HL-60 (cell line): Measurements from ENCODE around the gene NFIX.

Experiments
- POLR2AphosphoS5 ChIP-seq: IDR thresholded peaks from 2 replicates; pipeline ENCODE4 v1.6.1; 2012; ENCODE audit warnings: low read depth
- TF ChIP-seq, protein P1 (sequence below): IDR thresholded peaks from one replicate; pipeline ENCODE4 v1.5.1; 2011; ENCODE audit warnings: low read length, control low read depth, inconsistent platforms; ENCODE audit not compliant: insufficient read depth

- TF ChIP-seq, protein P1, sequence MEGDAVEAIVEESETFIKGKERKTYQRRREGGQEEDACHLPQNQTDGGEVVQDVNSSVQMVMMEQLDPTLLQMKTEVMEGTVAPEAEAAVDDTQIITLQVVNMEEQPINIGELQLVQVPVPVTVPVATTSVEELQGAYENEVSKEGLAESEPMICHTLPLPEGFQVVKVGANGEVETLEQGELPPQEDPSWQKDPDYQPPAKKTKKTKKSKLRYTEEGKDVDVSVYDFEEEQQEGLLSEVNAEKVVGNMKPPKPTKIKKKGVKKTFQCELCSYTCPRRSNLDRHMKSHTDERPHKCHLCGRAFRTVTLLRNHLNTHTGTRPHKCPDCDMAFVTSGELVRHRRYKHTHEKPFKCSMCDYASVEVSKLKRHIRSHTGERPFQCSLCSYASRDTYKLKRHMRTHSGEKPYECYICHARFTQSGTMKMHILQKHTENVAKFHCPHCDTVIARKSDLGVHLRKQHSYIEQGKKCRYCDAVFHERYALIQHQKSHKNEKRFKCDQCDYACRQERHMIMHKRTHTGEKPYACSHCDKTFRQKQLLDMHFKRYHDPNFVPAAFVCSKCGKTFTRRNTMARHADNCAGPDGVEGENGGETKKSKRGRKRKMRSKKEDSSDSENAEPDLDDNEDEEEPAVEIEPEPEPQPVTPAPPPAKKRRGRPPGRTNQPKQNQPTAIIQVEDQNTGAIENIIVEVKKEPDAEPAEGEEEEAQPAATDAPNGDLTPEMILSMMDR = no peak
- no peak for TF ChIP-seq POLR2AphosphoS5
Measured at GRCh38 chr19:13092606-13093235, 97.4 kb downstream of the NFIX start.
